Neural cell (in vitro differentiated cells): ENCODE measurements around the gene C5orf47. TPM values are rescaled to one million over a fixed set of nuclear protein-coding genes. Genes with fewer than 3 reads are reported as not detected.

Source experiments
- H2AFZ ChIP-seq: fragments of 200-600, 300-800 bp; sonication (generic), shearing (Covaris generic); 2 replicates; pipeline ENCODE4 v1.6.0; 2014; ENCODE audit warnings: low read depth, mild to moderate bottlenecking, antibody characterized with exemption, low read length, moderate library complexity
- H3F3A ChIP-seq: fragments of 200-600 bp; shearing (Covaris generic); 2 replicates; pipeline ENCODE4 v1.6.1; 2016; ENCODE audit warnings: mild to moderate bottlenecking, moderate library complexity, mixed read lengths, antibody characterized with exemption, low read length; ENCODE audit not compliant: insufficient read depth, poor library complexity, severe bottlenecking
- H3K27ac ChIP-seq: fragments of 200-600, 300-800 bp; sonication (generic), shearing (Covaris generic); 2 replicates; pipeline ENCODE4 v1.5.1; 2014; ENCODE audit warnings: mild to moderate bottlenecking, low read length, moderate library complexity
- H3K27me3 ChIP-seq: fragments of 300-800, 200-600 bp; sonication (generic), shearing (Covaris generic); 2 replicates; pipeline ENCODE4 v1.6.0; 2014; ENCODE audit warnings: mild to moderate bottlenecking, low read depth, low read length, moderate library complexity; ENCODE audit not compliant: insufficient read depth
- H3K36me3 ChIP-seq: fragments of 300-800, 200-600 bp; sonication (generic), shearing (Covaris generic); 2 replicates; pipeline ENCODE4 v1.5.1; 2014; ENCODE audit warnings: mild to moderate bottlenecking, antibody characterized with exemption, low read length, moderate library complexity; ENCODE audit not compliant: insufficient read depth
- H3K4me2 ChIP-seq: fragments of 300-800, 200-600 bp; sonication (generic), shearing (Covaris generic); 2 replicates; pipeline ENCODE4 v1.6.0; 2014; ENCODE audit warnings: mild to moderate bottlenecking, low read length
- H3K4me3 ChIP-seq: fragments of 300-800, 200-600 bp; sonication (generic), shearing (Covaris generic); 2 replicates; pipeline ENCODE4 v1.5.1; 2014; ENCODE audit warnings: mild to moderate bottlenecking, low read length, moderate library complexity
- H3K79me2 ChIP-seq: fragments of 200-600 bp; shearing (Covaris generic); replicated peaks from 2 replicates; pipeline ENCODE4 v1.6.0; 2014; ENCODE audit warnings: mild to moderate bottlenecking, low read length, moderate library complexity; ENCODE audit not compliant: insufficient read depth
- H3K9ac ChIP-seq: fragments of 300-800, 200-600 bp; sonication (generic), shearing (Covaris generic); 2 replicates; pipeline ENCODE4 v1.6.1; 2016; ENCODE audit warnings: mild to moderate bottlenecking, low read length, mixed read lengths
- H3K9me2 ChIP-seq: fragments of 200-600 bp; shearing (Covaris generic); 2 replicates; pipeline ENCODE4 v1.6.1; 2016; ENCODE audit warnings: mild to moderate bottlenecking, low read length, mixed read lengths; ENCODE audit not compliant: insufficient read depth
- H3K9me3 ChIP-seq: fragments of 200-600, 300-800 bp; sonication (generic), shearing (Covaris generic); 2 replicates; pipeline ENCODE4 v1.6.1; 2016; ENCODE audit warnings: mild to moderate bottlenecking, mixed run types, low read length, moderate library complexity, mixed read lengths
- H4K20me1 ChIP-seq: fragments of 200-600 bp; shearing (Covaris generic); 2 replicates; pipeline ENCODE4 v1.6.1; 2016; ENCODE audit warnings: mild to moderate bottlenecking, mixed run types; ENCODE audit not compliant: insufficient read depth
- EP300 ChIP-seq: fragments of 450-650 bp; conservative IDR thresholded peaks from 2 replicates; pipeline ENCODE4 v1.6.1; 2014; ENCODE audit warnings: antibody characterized with exemption, mild to moderate bottlenecking, moderate library complexity; ENCODE audit not compliant: poor library complexity, severe bottlenecking
- EZH2 ChIP-seq: fragments of 200-600, 300-800 bp; shearing (Covaris generic), sonication (generic); IDR thresholded peaks from 2 replicates; pipeline ENCODE4 v1.6.1; 2014; ENCODE audit warnings: antibody characterized with exemption, low read length, borderline replicate concordance, mild to moderate bottlenecking; ENCODE audit not compliant: insufficient read depth, poor library complexity, severe bottlenecking
- MXI1 ChIP-seq: fragments of 450-650 bp; conservative IDR thresholded peaks from 2 replicates; pipeline ENCODE4 v1.6.1; 2014; ENCODE audit warnings: antibody characterized with exemption, mild to moderate bottlenecking; ENCODE audit not compliant: poor library complexity, severe bottlenecking
- POLR2AphosphoS5 ChIP-seq: IDR thresholded peaks from 2 replicates; pipeline ENCODE4 v1.6.1; 2012
- RAD21 ChIP-seq: fragments of 450-650 bp; conservative IDR thresholded peaks from 2 replicates; pipeline ENCODE4 v1.6.1; 2014; ENCODE audit warnings: antibody characterized with exemption, mild to moderate bottlenecking, moderate library complexity
- SMC3 ChIP-seq: fragments of 450-650 bp; conservative IDR thresholded peaks from 2 replicates; pipeline ENCODE4 v1.6.1; 2014; ENCODE audit warnings: antibody characterized with exemption, mild to moderate bottlenecking, moderate library complexity; ENCODE audit not compliant: poor library complexity
- TAF1 ChIP-seq: IDR thresholded peaks from 2 replicates; pipeline ENCODE4 v1.6.1; 2012; ENCODE audit warnings: low read depth
- polyA plus RNA-seq: library from polyadenylated mRNA; depleted of rRNA; stranded (reverse); fragments of >200 nt; gene quantifications from 2 replicates; pipeline ENCODE4 v1.2.3, GENCODE V29; 2014
- TF ChIP-seq, protein P1 (sequence below): IDR thresholded peaks from 2 replicates; pipeline ENCODE4 v1.6.1; 2012; ENCODE audit warnings: borderline replicate concordance
- TF ChIP-seq, protein P2 (sequence below): fragments of 450-650 bp; IDR thresholded peaks from 2 replicates; pipeline ENCODE4 v1.5.1; 2014; ENCODE audit warnings: antibody characterized with exemption, mild to moderate bottlenecking, moderate library complexity; ENCODE audit not compliant: poor library complexity, severe bottlenecking

The C5orf47 gene
- polyA plus RNA-seq, 1 donor from 2014 or later, result 0.25 TPM

DNA sequence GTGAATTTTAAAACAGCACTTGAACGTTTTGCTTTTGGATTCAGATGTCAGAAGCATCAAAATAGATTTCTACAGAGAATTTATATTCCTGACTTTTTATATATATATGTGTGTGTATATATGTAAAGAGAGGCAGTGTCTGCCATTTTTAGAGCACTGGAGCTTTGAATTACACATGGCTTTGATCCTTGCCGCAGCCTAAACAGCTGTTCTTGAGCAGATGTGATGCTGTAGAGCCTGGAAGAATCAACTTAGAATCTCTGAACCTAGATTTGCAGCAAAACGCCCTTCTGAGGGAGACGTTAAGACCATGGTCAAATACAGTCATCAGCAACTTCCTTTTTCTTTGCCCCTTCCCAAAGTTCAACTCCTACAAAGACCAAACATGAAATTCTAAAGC, 21.7 kb upstream of the C5orf47 start:
- Histone ChIP-seq H3K79me2 (no peaks in the 10 kb centered on the region), H3F3A (no peaks in the 10 kb centered on the region), H3K27me3 (no peaks in the 10 kb centered on the region), H4K20me1 (no peaks in the 10 kb centered on the region), H3K9me2 (no peaks in the 10 kb centered on the region), H3K9ac (no peak overlapping the region), H3K4me3 (no peak overlapping the region), H3K4me2 (no peak overlapping the region), H2AFZ (no peak overlapping the region), H3K27ac (peak overlapping the region; percentile 51), H3K36me3 (no peaks in the 10 kb centered on the region), H3K9me3 (no peaks in the 10 kb centered on the region)
- TF ChIP-seq, protein P1, sequence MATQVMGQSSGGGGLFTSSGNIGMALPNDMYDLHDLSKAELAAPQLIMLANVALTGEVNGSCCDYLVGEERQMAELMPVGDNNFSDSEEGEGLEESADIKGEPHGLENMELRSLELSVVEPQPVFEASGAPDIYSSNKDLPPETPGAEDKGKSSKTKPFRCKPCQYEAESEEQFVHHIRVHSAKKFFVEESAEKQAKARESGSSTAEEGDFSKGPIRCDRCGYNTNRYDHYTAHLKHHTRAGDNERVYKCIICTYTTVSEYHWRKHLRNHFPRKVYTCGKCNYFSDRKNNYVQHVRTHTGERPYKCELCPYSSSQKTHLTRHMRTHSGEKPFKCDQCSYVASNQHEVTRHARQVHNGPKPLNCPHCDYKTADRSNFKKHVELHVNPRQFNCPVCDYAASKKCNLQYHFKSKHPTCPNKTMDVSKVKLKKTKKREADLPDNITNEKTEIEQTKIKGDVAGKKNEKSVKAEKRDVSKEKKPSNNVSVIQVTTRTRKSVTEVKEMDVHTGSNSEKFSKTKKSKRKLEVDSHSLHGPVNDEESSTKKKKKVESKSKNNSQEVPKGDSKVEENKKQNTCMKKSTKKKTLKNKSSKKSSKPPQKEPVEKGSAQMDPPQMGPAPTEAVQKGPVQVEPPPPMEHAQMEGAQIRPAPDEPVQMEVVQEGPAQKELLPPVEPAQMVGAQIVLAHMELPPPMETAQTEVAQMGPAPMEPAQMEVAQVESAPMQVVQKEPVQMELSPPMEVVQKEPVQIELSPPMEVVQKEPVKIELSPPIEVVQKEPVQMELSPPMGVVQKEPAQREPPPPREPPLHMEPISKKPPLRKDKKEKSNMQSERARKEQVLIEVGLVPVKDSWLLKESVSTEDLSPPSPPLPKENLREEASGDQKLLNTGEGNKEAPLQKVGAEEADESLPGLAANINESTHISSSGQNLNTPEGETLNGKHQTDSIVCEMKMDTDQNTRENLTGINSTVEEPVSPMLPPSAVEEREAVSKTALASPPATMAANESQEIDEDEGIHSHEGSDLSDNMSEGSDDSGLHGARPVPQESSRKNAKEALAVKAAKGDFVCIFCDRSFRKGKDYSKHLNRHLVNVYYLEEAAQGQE, result no peak
- no peak for TF ChIP-seq SMC3
- TF ChIP-seq RAD21, result no peak
- no peak for TF ChIP-seq MXI1
- no peak for TF ChIP-seq POLR2AphosphoS5
- no peak for TF ChIP-seq TAF1
- TF ChIP-seq EZH2, result no peak
- TF ChIP-seq, protein P2, sequence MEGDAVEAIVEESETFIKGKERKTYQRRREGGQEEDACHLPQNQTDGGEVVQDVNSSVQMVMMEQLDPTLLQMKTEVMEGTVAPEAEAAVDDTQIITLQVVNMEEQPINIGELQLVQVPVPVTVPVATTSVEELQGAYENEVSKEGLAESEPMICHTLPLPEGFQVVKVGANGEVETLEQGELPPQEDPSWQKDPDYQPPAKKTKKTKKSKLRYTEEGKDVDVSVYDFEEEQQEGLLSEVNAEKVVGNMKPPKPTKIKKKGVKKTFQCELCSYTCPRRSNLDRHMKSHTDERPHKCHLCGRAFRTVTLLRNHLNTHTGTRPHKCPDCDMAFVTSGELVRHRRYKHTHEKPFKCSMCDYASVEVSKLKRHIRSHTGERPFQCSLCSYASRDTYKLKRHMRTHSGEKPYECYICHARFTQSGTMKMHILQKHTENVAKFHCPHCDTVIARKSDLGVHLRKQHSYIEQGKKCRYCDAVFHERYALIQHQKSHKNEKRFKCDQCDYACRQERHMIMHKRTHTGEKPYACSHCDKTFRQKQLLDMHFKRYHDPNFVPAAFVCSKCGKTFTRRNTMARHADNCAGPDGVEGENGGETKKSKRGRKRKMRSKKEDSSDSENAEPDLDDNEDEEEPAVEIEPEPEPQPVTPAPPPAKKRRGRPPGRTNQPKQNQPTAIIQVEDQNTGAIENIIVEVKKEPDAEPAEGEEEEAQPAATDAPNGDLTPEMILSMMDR, result no peak
- TF ChIP-seq EP300, result no peak

DNA sequence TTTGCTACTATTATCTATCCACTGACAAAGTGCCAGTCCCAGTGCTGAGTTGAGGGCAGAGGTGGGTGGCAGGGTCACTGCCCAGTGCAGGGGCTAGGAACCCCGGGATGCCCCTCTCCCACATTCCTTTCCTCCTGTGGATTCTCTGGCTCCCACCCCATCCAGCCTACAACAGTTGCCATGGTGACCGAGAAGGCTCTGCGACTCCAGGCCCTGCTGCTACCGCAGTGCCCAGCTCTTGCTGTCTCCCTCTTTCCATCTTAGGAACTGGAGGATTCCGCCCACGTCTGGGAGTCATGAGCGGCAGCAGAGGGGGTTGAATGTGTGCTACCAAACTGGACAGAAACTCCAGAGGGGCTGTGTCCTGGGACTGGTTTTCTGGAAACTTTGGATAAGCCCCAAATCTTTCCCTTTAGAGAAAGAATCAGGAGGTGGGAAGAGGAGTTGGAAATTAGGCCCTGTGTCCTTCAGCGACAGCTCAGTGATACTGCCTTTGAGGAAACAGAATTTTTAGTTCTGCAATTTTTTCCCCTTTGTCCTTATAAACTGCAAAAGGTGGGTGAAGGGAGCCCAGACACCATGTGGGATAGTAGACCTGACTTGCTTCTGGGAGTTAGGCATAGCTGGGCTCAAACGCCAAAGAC, 20.7 kb upstream of the C5orf47 start:
- no peaks in the 10 kb centered on the region for H3K27me3 ChIP-seq
- no peaks in the 10 kb centered on the region for H4K20me1 ChIP-seq
- TF ChIP-seq EP300 (peak; percentile 38), POLR2AphosphoS5 (peak; percentile 14)
- TF ChIP-seq, protein P2, result no peak
- TF ChIP-seq, protein P1, result peak; percentile 24
- no peaks in the 10 kb centered on the region for H3K79me2 ChIP-seq
- no peak overlapping the region for H2AFZ ChIP-seq
- H3K4me2 ChIP-seq, result no peak overlapping the region
- no peaks in the 10 kb centered on the region for H3K36me3 ChIP-seq
- peak overlapping the region; percentile 2 for H3K9ac ChIP-seq
- no peaks in the 10 kb centered on the region for H3K9me2 ChIP-seq
- H3F3A ChIP-seq, result no peaks in the 10 kb centered on the region
- H3K9me3 ChIP-seq, result no peaks in the 10 kb centered on the region
- H3K4me3 ChIP-seq, result peak overlapping the region; percentile 19
- H3K27ac ChIP-seq, result peak overlapping the region; percentile 51
